ENCODE data around the gene KLHDC8A.

The KLHDC8A gene

GRCh38 chr1:205315008-205315618 lies 41.6 kb downstream of the KLHDC8A start:
- Histone ChIP-seq H3K4me1 (ENCODE audit: low read depth, poor library complexity, severe bottlenecking) (peaks cover 32% of the 10 kb centered on the region), H3K9ac (no peak overlapping the region), H3K4me3 (IDR thresholded peaks at IDR 0.05; ENCODE audit: insufficient read depth, low read depth, low read length) (no peak overlapping the region), H3K27ac (no peak overlapping the region), H3K4me2 (no peak overlapping the region), H3K79me2 (ENCODE audit: insufficient read depth, low read depth) (peaks cover 15% of the 10 kb centered on the region; the same call in 1 of the 2 replicates), H3K27me3 (ENCODE audit: insufficient read depth, low read depth) (no peaks in the 10 kb centered on the region), H3K36me3 (ENCODE audit: insufficient read depth) (no peaks in the 10 kb centered on the region), H2AFZ (ENCODE audit: low read depth) (no peak overlapping the region), H4K20me1 (ENCODE audit: insufficient read depth) (no peaks in the 10 kb centered on the region)
- TF ChIP-seq CTCF (conservative IDR thresholded peaks at IDR 0.05; ENCODE audit: low read depth, low read length): no peak

GRCh38 chr1:205313563-205314308 lies 43.0 kb downstream of the KLHDC8A start:
- Histone ChIP-seq H4K20me1 (ENCODE audit: insufficient read depth) (no peaks in the 10 kb centered on the region), H3K4me3 (IDR thresholded peaks at IDR 0.05; ENCODE audit: insufficient read depth, low read depth, low read length) (no peak overlapping the region), H3K79me2 (ENCODE audit: insufficient read depth, low read depth) (peaks cover 15% of the 10 kb centered on the region; the same call in 1 of the 2 replicates), H3K9ac (no peak overlapping the region), H2AFZ (ENCODE audit: low read depth) (no peak overlapping the region), H3K27me3 (ENCODE audit: insufficient read depth, low read depth) (no peaks in the 10 kb centered on the region), H3K36me3 (ENCODE audit: insufficient read depth) (no peaks in the 10 kb centered on the region), H3K27ac (no peak overlapping the region), H3K4me2 (no peak overlapping the region), H3K4me1 (ENCODE audit: low read depth, poor library complexity, severe bottlenecking) (peaks cover 18% of the 10 kb centered on the region)
- no peak for TF ChIP-seq CTCF (conservative IDR thresholded peaks at IDR 0.05; ENCODE audit: low read depth, low read length)

- Histone ChIP-seq H3K4me3 (IDR thresholded peaks at IDR 0.05; ENCODE audit: insufficient read depth, low read depth, low read length) (no peak overlapping the region), H3K36me3 (ENCODE audit: insufficient read depth) (no peaks in the 10 kb centered on the region), H3K27me3 (ENCODE audit: insufficient read depth, low read depth) (no peaks in the 10 kb centered on the region), H3K4me1 (ENCODE audit: low read depth, poor library complexity, severe bottlenecking) (peaks cover 12% of the 10 kb centered on the region), H3K9ac (no peak overlapping the region), H3K27ac (no peak overlapping the region), H3K79me2 (ENCODE audit: insufficient read depth, low read depth) (peaks cover 8% of the 10 kb centered on the region; the same call in 1 of the 2 replicates), H2AFZ (ENCODE audit: low read depth) (no peak overlapping the region), H4K20me1 (ENCODE audit: insufficient read depth) (no peaks in the 10 kb centered on the region), H3K4me2 (no peak overlapping the region)
- no peak for TF ChIP-seq CTCF (conservative IDR thresholded peaks at IDR 0.05; ENCODE audit: low read depth, low read length)
Observed at GRCh38 chr1:205312866-205313562, 43.7 kb downstream of the KLHDC8A start.

GRCh38 chr1:205310976-205311704 lies 45.6 kb downstream of the KLHDC8A start:
- Histone ChIP-seq H3K4me3 (IDR thresholded peaks at IDR 0.05; ENCODE audit: insufficient read depth, low read depth, low read length) (no peak overlapping the region), H2AFZ (ENCODE audit: low read depth) (no peak overlapping the region), H3K36me3 (ENCODE audit: insufficient read depth) (no peaks in the 10 kb centered on the region), H3K79me2 (ENCODE audit: insufficient read depth, low read depth) (peaks cover 5% of the 10 kb centered on the region; the same call in 1 of the 2 replicates), H3K4me2 (no peak overlapping the region), H3K4me1 (ENCODE audit: low read depth, poor library complexity, severe bottlenecking) (no peaks in the 10 kb centered on the region), H3K27ac (no peak overlapping the region), H3K9ac (no peak overlapping the region), H4K20me1 (ENCODE audit: insufficient read depth) (no peaks in the 10 kb centered on the region), H3K27me3 (ENCODE audit: insufficient read depth, low read depth) (no peaks in the 10 kb centered on the region)
- no peak for TF ChIP-seq CTCF (conservative IDR thresholded peaks at IDR 0.05; ENCODE audit: low read depth, low read length)

All from KMS-11 (cell line).